WTC11 (cell line): ENCODE measurements around the gene PDHB. TPM values are rescaled to one million over a fixed set of nuclear protein-coding genes. Genes with fewer than 3 reads are reported as not detected.

Experiments
- ATAC-seq: fragments of 200-7000 bp; cut with Tn5 transposase; 2 replicates; pipeline ENCODE4 v1.10.0; 2021; ENCODE audit warnings: mild to moderate bottlenecking, moderate library complexity
- CTCF ChIA-PET: fragments of 300-600 bp; sonication (Branson Sonifier 250); formaldehyde crosslinking; loops from one replicate; lab custom pipeline; 2021; ENCODE audit warnings: antibody characterized with exemption; lab: Charles Lee
- POLR2A ChIA-PET: fragments of 350-600 bp; sonication (Branson Sonifier 250); formaldehyde crosslinking; loops from one replicate; lab custom pipeline; 2021; ENCODE audit warnings: antibody characterized with exemption; lab: Charles Lee
- DNase-seq: peaks from one replicate; pipeline ENCODE4 v3.0.0; 2021; ENCODE audit warnings: low spot score
- H3K27ac Mint-ChIP-seq: 2 replicates; pipeline ENCODE4 v1.8.0; 2021; ENCODE audit warnings: mixed read lengths
- H3K27me3 Mint-ChIP-seq: 2 replicates; pipeline ENCODE4 v1.8.0; 2021; ENCODE audit warnings: low read depth, mild to moderate bottlenecking, moderate library complexity, mixed read lengths
- H3K36me3 Mint-ChIP-seq: 2 replicates; pipeline ENCODE4 v1.8.0; 2021; ENCODE audit warnings: mixed read lengths
- H3K4me1 Mint-ChIP-seq: 2 replicates; pipeline ENCODE4 v1.8.0; 2022; ENCODE audit warnings: mixed read lengths
- H3K4me3 Mint-ChIP-seq: 2 replicates; pipeline ENCODE4 v1.8.0; 2021; ENCODE audit warnings: mild to moderate bottlenecking, moderate library complexity, mixed read lengths
- H3K9me3 Mint-ChIP-seq: 2 replicates; pipeline ENCODE4 v1.8.0; 2021; ENCODE audit warnings: mixed read lengths
- IRF2 ChIP-seq: sonication (generic); formaldehyde crosslinking; IDR thresholded peaks from 2 replicates; pipeline ENCODE4 v1.8.0; 2022; ENCODE audit warnings: low read depth, missing genetic modification reagents, borderline replicate concordance
- JUN ChIP-seq: sonication (generic); formaldehyde crosslinking; IDR thresholded peaks from 2 replicates; pipeline ENCODE4 v1.8.0; 2023; ENCODE audit warnings: mild to moderate bottlenecking, missing genetic modification reagents
- NFYB ChIP-seq: sonication (generic); formaldehyde crosslinking; conservative IDR thresholded peaks from 2 replicates; pipeline ENCODE4 v1.8.0; 2022; ENCODE audit warnings: low read depth, missing genetic modification reagents
- NR1H2 ChIP-seq: sonication (generic); formaldehyde crosslinking; IDR thresholded peaks from 2 replicates; pipeline ENCODE4 v1.9.0; 2021; ENCODE audit warnings: mild to moderate bottlenecking, moderate library complexity, missing genetic modification reagents
- NR2C2 ChIP-seq: sonication (generic); formaldehyde crosslinking; IDR thresholded peaks from 2 replicates; pipeline ENCODE4 v1.8.0; 2022; ENCODE audit warnings: mild to moderate bottlenecking, missing genetic modification reagents
- SMAD3 ChIP-seq: sonication (generic); formaldehyde crosslinking; IDR thresholded peaks from 2 replicates; pipeline ENCODE4 v1.8.0; 2022; ENCODE audit warnings: missing genetic modification reagents, mild to moderate bottlenecking, borderline replicate concordance
- SP1 ChIP-seq: sonication (generic); formaldehyde crosslinking; conservative IDR thresholded peaks from 2 replicates; pipeline ENCODE4 v1.8.1; 2022; ENCODE audit warnings: missing genetic modification reagents
- TCF7 ChIP-seq: sonication (generic); formaldehyde crosslinking; IDR thresholded peaks from 2 replicates; pipeline ENCODE4 v1.8.0; 2022; ENCODE audit warnings: mild to moderate bottlenecking, low read depth, missing genetic modification reagents, moderate library complexity
- ZBTB21 ChIP-seq: sonication (generic); formaldehyde crosslinking; IDR thresholded peaks from 2 replicates; pipeline ENCODE4 v1.8.1; 2023; ENCODE audit warnings: mild to moderate bottlenecking, missing genetic modification reagents, borderline replicate concordance
- ZNF121 ChIP-seq: sonication (generic); formaldehyde crosslinking; IDR thresholded peaks from 2 replicates; pipeline ENCODE4 v1.8.0; 2023; ENCODE audit warnings: missing genetic modification reagents
- ZNF317 ChIP-seq: sonication (generic); formaldehyde crosslinking; IDR thresholded peaks from 2 replicates; pipeline ENCODE4 v1.8.1; 2023; ENCODE audit warnings: low read depth, mild to moderate bottlenecking, moderate library complexity, missing genetic modification reagents, borderline replicate concordance
- total RNA-seq: library from RNA; stranded (reverse); gene quantifications from 3 replicates; pipeline ENCODE4 v1.2.3, GENCODE V29; 2021
- TF ChIP-seq, protein P1 (sequence below): sonication (generic); formaldehyde crosslinking; IDR thresholded peaks from 2 replicates; pipeline ENCODE4 v1.8.1; 2023; ENCODE audit warnings: mild to moderate bottlenecking, missing genetic modification reagents
- TF ChIP-seq, protein P2 (sequence below): sonication (generic); formaldehyde crosslinking; IDR thresholded peaks from 2 replicates; pipeline ENCODE4 v1.8.0; 2022; ENCODE audit warnings: mild to moderate bottlenecking, missing genetic modification reagents
- TF ChIP-seq, protein P3 (sequence below): sonication (generic); formaldehyde crosslinking; conservative IDR thresholded peaks from 2 replicates; pipeline ENCODE4 v1.8.1; 2022; ENCODE audit warnings: mild to moderate bottlenecking, missing genetic modification reagents
- TF ChIP-seq, protein P4 (sequence below): sonication (generic); formaldehyde crosslinking; IDR thresholded peaks from 2 replicates; pipeline ENCODE4 v1.8.1; 2022; ENCODE audit warnings: missing genetic modification reagents, borderline replicate concordance
- TF ChIP-seq, protein P5 (sequence below): sonication (generic); formaldehyde crosslinking; IDR thresholded peaks from 2 replicates; pipeline ENCODE4 v1.8.0; 2023; ENCODE audit warnings: missing genetic modification reagents
- TF ChIP-seq, protein P6 (sequence below): sonication (generic); formaldehyde crosslinking; IDR thresholded peaks from 2 replicates; pipeline ENCODE4 v1.8.0; 2022; ENCODE audit warnings: missing genetic modification reagents
- TF ChIP-seq, protein P7 (sequence below): fragments of 250-450 bp; sonication (Bioruptor Pico); conservative IDR thresholded peaks from 2 replicates; pipeline ENCODE4 v1.9.0; 2021; ENCODE audit warnings: mild to moderate bottlenecking
- TF ChIP-seq, protein P8 (sequence below): fragments of 250-450 bp; sonication (Bioruptor Pico); IDR thresholded peaks from 2 replicates; pipeline ENCODE4 v1.9.0; 2021; ENCODE audit warnings: moderate library complexity, mild to moderate bottlenecking, inconsistent platforms, borderline replicate concordance

PDHB gene
- total RNA-seq, 1 experiment from 2014 or later: 131 TPM

DNA sequence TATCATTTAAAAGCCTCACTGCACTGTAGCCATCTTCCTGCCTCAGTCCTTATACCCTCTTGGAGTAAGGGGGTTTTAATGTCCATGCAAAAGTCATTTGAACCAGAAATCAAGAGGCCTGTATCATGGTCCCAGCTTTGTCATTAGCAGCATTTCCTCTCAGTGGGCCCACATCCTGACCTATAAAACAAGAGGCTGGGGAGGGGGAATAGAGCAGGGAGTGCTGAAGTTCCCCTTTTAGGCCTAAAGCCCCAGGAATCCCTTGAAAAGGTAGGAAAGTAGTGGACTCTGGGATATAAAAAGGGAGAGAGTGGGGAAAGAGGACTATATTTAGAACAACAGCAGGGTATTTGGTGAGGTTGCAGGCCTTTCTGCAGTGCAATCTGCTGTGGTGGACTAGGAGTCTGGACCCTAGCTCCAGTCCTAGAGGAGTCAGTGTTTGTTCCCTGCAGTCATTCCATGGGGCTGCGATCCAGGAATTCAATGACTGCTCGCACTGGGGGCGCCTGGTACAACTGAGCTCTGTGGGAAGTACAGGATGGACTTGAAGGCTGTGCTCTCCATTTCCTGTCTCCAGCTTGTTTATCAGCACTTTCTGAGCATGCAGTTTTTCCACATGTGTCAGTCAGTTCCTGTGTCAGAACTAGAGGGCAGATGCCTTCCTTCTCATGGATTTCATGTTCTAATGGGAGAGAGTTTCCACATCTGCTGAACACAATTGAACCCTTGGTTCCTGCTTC lies 46.8 kb downstream of the PDHB start:
- TF ChIP-seq, protein P1, sequence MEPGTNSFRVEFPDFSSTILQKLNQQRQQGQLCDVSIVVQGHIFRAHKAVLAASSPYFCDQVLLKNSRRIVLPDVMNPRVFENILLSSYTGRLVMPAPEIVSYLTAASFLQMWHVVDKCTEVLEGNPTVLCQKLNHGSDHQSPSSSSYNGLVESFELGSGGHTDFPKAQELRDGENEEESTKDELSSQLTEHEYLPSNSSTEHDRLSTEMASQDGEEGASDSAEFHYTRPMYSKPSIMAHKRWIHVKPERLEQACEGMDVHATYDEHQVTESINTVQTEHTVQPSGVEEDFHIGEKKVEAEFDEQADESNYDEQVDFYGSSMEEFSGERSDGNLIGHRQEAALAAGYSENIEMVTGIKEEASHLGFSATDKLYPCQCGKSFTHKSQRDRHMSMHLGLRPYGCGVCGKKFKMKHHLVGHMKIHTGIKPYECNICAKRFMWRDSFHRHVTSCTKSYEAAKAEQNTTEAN (CRISPR knock-in tag): no peak
- TF ChIP-seq, protein P2, sequence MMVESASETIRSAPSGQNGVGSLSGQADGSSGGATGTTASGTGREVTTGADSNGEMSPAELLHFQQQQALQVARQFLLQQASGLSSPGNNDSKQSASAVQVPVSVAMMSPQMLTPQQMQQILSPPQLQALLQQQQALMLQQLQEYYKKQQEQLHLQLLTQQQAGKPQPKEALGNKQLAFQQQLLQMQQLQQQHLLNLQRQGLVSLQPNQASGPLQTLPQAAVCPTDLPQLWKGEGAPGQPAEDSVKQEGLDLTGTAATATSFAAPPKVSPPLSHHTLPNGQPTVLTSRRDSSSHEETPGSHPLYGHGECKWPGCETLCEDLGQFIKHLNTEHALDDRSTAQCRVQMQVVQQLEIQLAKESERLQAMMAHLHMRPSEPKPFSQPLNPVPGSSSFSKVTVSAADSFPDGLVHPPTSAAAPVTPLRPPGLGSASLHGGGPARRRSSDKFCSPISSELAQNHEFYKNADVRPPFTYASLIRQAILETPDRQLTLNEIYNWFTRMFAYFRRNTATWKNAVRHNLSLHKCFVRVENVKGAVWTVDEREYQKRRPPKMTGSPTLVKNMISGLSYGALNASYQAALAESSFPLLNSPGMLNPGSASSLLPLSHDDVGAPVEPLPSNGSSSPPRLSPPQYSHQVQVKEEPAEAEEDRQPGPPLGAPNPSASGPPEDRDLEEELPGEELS (CRISPR knock-in tag): no peak
- TF ChIP-seq, protein P3, sequence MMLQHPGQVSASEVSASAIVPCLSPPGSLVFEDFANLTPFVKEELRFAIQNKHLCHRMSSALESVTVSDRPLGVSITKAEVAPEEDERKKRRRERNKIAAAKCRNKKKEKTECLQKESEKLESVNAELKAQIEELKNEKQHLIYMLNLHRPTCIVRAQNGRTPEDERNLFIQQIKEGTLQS (CRISPR knock-in tag): no peak
- TF ChIP-seq SMAD3 (CRISPR knock-in tag) (no peak), ZNF317 (CRISPR knock-in tag) (no peak), ZBTB21 (CRISPR knock-in tag) (no peak), NFYB (no peak)
- TF ChIP-seq, protein P4, sequence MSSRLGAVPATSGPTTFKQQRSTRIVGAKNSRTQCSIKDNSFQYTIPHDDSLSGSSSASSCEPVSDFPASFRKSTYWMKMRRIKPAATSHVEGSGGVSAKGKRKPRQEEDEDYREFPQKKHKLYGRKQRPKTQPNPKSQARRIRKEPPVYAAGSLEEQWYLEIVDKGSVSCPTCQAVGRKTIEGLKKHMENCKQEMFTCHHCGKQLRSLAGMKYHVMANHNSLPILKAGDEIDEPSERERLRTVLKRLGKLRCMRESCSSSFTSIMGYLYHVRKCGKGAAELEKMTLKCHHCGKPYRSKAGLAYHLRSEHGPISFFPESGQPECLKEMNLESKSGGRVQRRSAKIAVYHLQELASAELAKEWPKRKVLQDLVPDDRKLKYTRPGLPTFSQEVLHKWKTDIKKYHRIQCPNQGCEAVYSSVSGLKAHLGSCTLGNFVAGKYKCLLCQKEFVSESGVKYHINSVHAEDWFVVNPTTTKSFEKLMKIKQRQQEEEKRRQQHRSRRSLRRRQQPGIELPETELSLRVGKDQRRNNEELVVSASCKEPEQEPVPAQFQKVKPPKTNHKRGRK: no peak
- H3K4me1 Mint-ChIP-seq: peaks cover 34% of the 10 kb centered on the region
- ChIA-PET POLR2A (interaction anchor here (0.7 kb wide), 1 partner anchor 211 kb away, joined by 10 read pairs; no protein-coding TSS in a partner anchor), CTCF (interaction anchor here (0.6 to 1.0 kb wide), 4 partner anchors 8 to 209 kb away, joined by 3 to 5 read pairs (median 3); no protein-coding TSS in a partner anchor)
- H3K36me3 Mint-ChIP-seq: no peaks in the 10 kb centered on the region
- no peaks in the 10 kb centered on the region for H3K9me3 Mint-ChIP-seq
- ATAC-seq (peak; percentile 75), DNase-seq (no peak)
- H3K4me3 Mint-ChIP-seq: no peak overlapping the region
- peak overlapping the region; percentile 1; the same call in 1 of the 2 replicates for H3K27ac Mint-ChIP-seq
- no peaks in the 10 kb centered on the region for H3K27me3 Mint-ChIP-seq

DNA sequence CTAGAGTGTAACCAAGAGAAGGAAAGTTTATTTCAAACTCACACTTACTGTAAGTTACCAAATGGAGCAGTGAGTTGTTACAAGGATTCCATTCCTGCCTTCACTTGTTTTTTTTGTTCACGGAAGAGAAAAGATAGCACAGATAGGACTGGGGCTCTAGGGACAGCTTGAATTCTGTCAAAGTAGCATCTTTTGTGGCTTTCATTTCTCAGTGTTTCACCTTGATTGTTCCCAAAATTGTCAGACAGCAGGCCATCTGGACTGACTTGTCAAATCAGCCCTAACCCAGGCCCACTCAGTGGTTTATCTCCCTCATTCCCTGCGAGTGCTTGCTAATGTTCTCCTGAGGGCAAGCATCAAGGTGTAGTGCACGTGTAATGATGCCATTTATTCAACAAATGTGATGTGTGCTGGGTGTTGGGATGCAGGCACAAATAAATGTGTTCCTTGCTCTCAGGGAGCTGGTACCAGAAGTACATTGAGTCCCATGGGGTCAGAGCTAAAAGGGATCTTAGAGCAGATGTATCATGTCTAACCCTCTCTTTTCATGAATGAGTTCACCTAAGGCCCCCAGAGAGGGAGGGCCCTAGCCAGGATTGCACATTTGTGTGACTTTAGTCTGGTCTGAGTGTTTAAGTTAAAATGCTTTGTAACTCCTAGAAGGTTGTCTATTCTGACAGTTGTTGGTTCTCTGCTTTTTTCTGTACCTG lies 49.1 kb downstream of the PDHB start:
- ChIA-PET CTCF (no interaction called here), POLR2A (no interaction called here)
- Mint-ChIP-seq H3K4me1 (peaks cover 32% of the 10 kb centered on the region), H3K9me3 (no peaks in the 10 kb centered on the region), H3K27ac (no peak overlapping the region), H3K27me3 (no peaks in the 10 kb centered on the region), H3K4me3 (no peak overlapping the region), H3K36me3 (no peaks in the 10 kb centered on the region)
- DNase-seq (no peak), ATAC-seq (no peak)
- TF ChIP-seq, protein P5, sequence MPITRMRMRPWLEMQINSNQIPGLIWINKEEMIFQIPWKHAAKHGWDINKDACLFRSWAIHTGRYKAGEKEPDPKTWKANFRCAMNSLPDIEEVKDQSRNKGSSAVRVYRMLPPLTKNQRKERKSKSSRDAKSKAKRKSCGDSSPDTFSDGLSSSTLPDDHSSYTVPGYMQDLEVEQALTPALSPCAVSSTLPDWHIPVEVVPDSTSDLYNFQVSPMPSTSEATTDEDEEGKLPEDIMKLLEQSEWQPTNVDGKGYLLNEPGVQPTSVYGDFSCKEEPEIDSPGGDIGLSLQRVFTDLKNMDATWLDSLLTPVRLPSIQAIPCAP (CRISPR knock-in tag): no peak
- TF ChIP-seq SP1 (CRISPR knock-in tag) (no peak), ZNF121 (CRISPR knock-in tag) (no peak), IRF2 (CRISPR knock-in tag) (no peak), TCF7 (CRISPR knock-in tag) (no peak), NR1H2 (no peak), JUN (CRISPR knock-in tag) (no peak), NR2C2 (CRISPR knock-in tag) (no peak)
- TF ChIP-seq, protein P6, sequence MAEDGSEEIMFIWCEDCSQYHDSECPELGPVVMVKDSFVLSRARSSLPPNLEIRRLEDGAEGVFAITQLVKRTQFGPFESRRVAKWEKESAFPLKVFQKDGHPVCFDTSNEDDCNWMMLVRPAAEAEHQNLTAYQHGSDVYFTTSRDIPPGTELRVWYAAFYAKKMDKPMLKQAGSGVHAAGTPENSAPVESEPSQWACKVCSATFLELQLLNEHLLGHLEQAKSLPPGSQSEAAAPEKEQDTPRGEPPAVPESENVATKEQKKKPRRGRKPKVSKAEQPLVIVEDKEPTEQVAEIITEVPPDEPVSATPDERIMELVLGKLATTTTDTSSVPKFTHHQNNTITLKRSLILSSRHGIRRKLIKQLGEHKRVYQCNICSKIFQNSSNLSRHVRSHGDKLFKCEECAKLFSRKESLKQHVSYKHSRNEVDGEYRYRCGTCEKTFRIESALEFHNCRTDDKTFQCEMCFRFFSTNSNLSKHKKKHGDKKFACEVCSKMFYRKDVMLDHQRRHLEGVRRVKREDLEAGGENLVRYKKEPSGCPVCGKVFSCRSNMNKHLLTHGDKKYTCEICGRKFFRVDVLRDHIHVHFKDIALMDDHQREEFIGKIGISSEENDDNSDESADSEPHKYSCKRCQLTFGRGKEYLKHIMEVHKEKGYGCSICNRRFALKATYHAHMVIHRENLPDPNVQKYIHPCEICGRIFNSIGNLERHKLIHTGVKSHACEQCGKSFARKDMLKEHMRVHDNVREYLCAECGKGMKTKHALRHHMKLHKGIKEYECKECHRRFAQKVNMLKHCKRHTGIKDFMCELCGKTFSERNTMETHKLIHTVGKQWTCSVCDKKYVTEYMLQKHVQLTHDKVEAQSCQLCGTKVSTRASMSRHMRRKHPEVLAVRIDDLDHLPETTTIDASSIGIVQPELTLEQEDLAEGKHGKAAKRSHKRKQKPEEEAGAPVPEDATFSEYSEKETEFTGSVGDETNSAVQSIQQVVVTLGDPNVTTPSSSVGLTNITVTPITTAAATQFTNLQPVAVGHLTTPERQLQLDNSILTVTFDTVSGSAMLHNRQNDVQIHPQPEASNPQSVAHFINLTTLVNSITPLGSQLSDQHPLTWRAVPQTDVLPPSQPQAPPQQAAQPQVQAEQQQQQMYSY (CRISPR knock-in tag): no peak
- TF ChIP-seq, protein P7, sequence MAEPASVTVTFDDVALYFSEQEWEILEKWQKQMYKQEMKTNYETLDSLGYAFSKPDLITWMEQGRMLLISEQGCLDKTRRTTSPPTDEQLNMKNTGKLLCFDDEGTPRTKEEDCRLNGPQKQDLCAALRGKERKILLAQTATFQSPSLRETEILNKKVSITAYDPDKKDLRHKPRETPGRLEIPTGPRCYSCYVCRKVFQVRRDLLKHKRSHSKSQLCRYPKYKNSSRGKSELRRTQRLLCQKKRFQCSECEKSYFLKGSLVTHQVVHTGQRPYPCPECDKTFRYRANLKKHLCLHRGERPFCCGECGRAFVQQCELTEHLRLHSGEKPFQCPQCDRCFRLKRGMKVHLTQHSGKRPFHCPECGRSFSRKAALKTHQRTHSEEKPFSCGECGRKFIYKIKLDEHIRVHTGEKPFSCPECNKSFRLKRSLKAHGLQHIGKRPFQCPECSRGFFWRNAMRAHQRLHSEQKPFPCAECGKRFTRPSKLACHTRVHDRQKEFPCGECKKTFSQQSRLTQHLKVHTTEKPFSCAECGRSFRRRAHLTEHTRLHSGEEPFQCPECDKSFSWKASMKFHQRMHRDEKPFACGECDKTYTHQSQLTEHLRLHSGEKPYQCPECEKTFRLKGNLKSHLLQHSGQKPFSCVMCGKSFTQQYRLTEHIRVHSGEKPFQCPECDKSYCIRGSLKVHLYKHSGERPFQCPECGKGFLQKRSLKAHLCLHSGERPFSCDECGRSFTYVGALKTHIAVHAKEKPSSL (CRISPR knock-in tag): no peak
- TF ChIP-seq, protein P8, sequence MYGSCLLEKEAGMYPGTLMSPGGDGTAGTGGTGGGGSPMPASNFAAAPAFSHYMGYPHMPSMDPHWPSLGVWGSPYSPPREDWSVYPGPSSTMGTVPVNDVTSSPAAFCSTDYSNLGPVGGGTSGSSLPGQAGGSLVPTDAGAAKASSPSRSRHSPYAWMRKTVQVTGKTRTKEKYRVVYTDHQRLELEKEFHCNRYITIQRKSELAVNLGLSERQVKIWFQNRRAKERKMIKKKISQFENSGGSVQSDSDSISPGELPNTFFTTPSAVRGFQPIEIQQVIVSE (CRISPR knock-in tag): no peak
